Thymus (tissue), 11 donors: ENCODE measurements around the gene KCNN4. TPM values are rescaled to one million over a fixed set of nuclear protein-coding genes. Genes with fewer than 3 reads are reported as not detected.
"Not testable (repeated sequence)": the region's sequence is repeated elsewhere in the genome, so short reads cannot be mapped to it uniquely, and the experiment has no call there.

ENCODE experiments used
- DNase-seq, 9 donors: peaks; one replicate each; pipeline ENCODE4 v3.0.0-alpha.2; 2013; ENCODE audit warnings: low spot score in 9 of 9, low read depth in 6 of 9, missing footprints in 1 of 9
- H3K27ac ChIP-seq, 2 donors: one replicate each; pipeline ENCODE4 v1.5.1; 2013; ENCODE audit warnings: control low read depth in 1 of 2, low read depth in 1 of 2, low read length in 1 of 2, mild to moderate bottlenecking in 1 of 2, moderate library complexity in 1 of 2
- H3K27me3 ChIP-seq, 2 donors: one replicate each; pipeline ENCODE4 v1.5.1; 2013; ENCODE audit warnings: low read length in 1 of 2; ENCODE audit not compliant: control insufficient read depth in 2 of 2, insufficient read depth in 1 of 2
- H3K36me3 ChIP-seq, 2 donors: one replicate each; pipeline ENCODE4 v1.5.1; 2013; ENCODE audit warnings: low read length in 1 of 2, mild to moderate bottlenecking in 1 of 2, moderate library complexity in 1 of 2; ENCODE audit not compliant: control insufficient read depth in 2 of 2, insufficient read depth in 2 of 2
- H3K4me1 ChIP-seq, 2 donors: one replicate each; pipeline ENCODE4 v1.5.1; 2013; ENCODE audit warnings: low read length in 2 of 2; ENCODE audit not compliant: control insufficient read depth in 2 of 2, insufficient read depth in 2 of 2
- H3K4me3 ChIP-seq, 2 donors: one replicate each; pipeline ENCODE4 v1.5.1; 2013; ENCODE audit warnings: low read length in 2 of 2, control low read depth in 1 of 2, mild to moderate bottlenecking in 1 of 2
- H3K9me3 ChIP-seq, 2 donors: one replicate each; pipeline ENCODE4 v1.5.1; 2013; ENCODE audit warnings: low read length in 1 of 2, mild to moderate bottlenecking in 1 of 2; ENCODE audit not compliant: control insufficient read depth in 2 of 2, insufficient read depth in 1 of 2
- WGBS: extraction: QIAGEN DNeasy Blood & Tissue Kit; methylation state at CpG from one replicate; pipeline ENCODE4 v1.1.7; 2013; 5-methylcytosine and 5-hydroxymethylcytosine counted together
- polyA plus RNA-seq: library from polyadenylated mRNA; stranded (reverse); fragments of 200-250 nt; gene quantifications from one replicate; pipeline ENCODE4 v1.2.3, GENCODE V29; 2013
- total RNA-seq: library from RNA; stranded (reverse); fragments of 120-200 nt; gene quantifications from one replicate; pipeline ENCODE4 v1.2.4, GENCODE V29; 2013
- donor health status: healthy.

Gene KCNN4
- total and polyA plus RNA-seq, 2 donors, result 8.7 to 22.9 TPM

DNA sequence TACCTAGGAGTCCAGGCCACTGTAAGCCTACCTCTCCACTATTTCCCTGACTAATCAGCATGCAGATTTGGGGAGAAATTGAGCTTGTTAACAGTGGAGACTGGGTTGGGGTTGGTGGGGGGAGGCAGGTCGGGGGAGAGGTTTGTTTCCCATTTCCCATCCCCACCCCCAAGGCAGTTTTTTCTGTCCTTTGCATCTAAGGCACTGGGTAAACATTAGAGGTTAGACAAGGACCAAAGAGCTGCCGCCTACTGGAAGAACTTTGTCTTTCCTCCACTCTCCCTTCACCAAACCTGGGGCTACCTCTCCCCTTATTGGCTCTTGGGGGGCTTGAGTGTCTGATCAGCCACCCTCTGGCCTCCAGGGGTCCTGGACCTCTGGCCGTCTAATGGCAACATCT is 953 bp downstream of the KCNN4 start:
- Histone ChIP-seq H3K9me3 (no peaks in the 10 kb centered on the region), H3K27ac (peak overlapping the region; percentile 11 to 94), H3K27me3 (no peaks in the 10 kb centered on the region), H3K36me3 (no peaks in the 10 kb centered on the region), H3K4me3 (peak overlapping the region; percentile 53 to 62), H3K4me1 (peaks cover 45 to 81% of the 10 kb centered on the region in 2 donors)
- DNase-seq, result peak in 1 of 9 donors; percentile 68
- 8% methylated on average over 3 of the region's 3 CpGs for WGBS

- H3K36me3 ChIP-seq, result peaks cover 0 to 3% of the 10 kb centered on the region in 2 donors
- H3K9me3 ChIP-seq, result no peaks in the 10 kb centered on the region
- no peak for DNase-seq
- 30% methylated on average over 16 of the region's 16 CpGs for WGBS
- H3K27ac ChIP-seq, result peak overlapping the region; percentile 64 to 94
- H3K27me3 ChIP-seq, result no peaks in the 10 kb centered on the region
- peaks cover 40 to 76% of the 10 kb centered on the region in 2 donors for H3K4me1 ChIP-seq
- peak overlapping the region; percentile 53 to 62 for H3K4me3 ChIP-seq
Observed at GRCh38 chr19:43779147-43779819, 1.5 kb downstream of the KCNN4 start.

GRCh38 chr19:43778651-43779050 is 2.1 kb downstream of the KCNN4 start:
- peaks cover 37 to 71% of the 10 kb centered on the region in 2 donors for H3K4me1 ChIP-seq
- H3K27me3 ChIP-seq, result peaks cover 0 to 4% of the 10 kb centered on the region in 2 donors
- WGBS, result 43% methylated on average over 1 of the region's 1 CpG
- no peaks in the 10 kb centered on the region for H3K9me3 ChIP-seq
- peaks cover 0 to 9% of the 10 kb centered on the region in 2 donors for H3K36me3 ChIP-seq
- peak overlapping the region in 1 of 2 donors; percentile 62 for H3K4me3 ChIP-seq
- DNase-seq, result peak in 1 of 9 donors; percentile 65
- peak overlapping the region; percentile 64 to 94 for H3K27ac ChIP-seq

GRCh38 chr19:43777163-43777695 is 3.5 kb downstream of the KCNN4 start:
- under 1% methylated on average over 4 of the region's 4 CpGs for WGBS
- Histone ChIP-seq H3K9me3 (no peaks in the 10 kb centered on the region), H3K27ac (peak overlapping the region; percentile 93 to 94), H3K36me3 (peaks cover 0 to 22% of the 10 kb centered on the region in 2 donors), H3K4me3 (peak overlapping the region; percentile 16 to 28), H3K27me3 (peaks cover 0 to 4% of the 10 kb centered on the region in 2 donors), H3K4me1 (peaks cover 35 to 66% of the 10 kb centered on the region in 2 donors)
- DNase-seq, result peak; percentile 74 to 95 (median 86)

DNA sequence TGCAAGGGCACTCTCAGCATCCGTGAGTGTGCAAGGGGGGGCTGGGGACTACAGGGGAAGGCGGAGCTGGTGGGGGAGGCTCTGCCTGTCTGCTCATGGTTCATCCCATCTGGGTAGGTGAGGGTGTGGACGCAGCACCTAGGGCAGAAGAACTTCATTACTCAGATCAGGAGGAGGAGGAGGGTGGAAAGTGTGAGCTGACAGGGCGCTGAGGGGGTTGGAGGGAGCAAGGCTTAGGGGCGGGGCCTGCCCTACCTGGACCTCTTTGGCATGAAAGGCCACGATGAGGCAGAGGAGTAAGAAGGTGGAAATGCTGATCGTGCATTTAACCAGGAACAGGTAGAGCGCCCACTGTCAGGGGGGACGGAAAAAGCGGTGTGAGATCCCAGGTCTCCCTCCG is 4.5 kb downstream of the KCNN4 start:
- H3K27ac ChIP-seq, result peak overlapping the region; percentile 46 to 94
- peaks cover 0 to 27% of the 10 kb centered on the region in 2 donors for H3K36me3 ChIP-seq
- peaks cover 35 to 58% of the 10 kb centered on the region in 2 donors for H3K4me1 ChIP-seq
- H3K9me3 ChIP-seq, result no peaks in the 10 kb centered on the region
- WGBS, result 83% methylated on average over 11 of the region's 11 CpGs
- H3K4me3 ChIP-seq, result no peak overlapping the region
- peaks cover 0 to 4% of the 10 kb centered on the region in 2 donors for H3K27me3 ChIP-seq
- no peak for DNase-seq

GRCh38 chr19:43775299-43775890 is 5.4 kb downstream of the KCNN4 start:
- Histone ChIP-seq H3K4me1 (peaks cover 29 to 50% of the 10 kb centered on the region in 2 donors), H3K27me3 (peaks cover 0 to 4% of the 10 kb centered on the region in 2 donors), H3K36me3 (peaks cover 5 to 30% of the 10 kb centered on the region in 2 donors), H3K9me3 (no peaks in the 10 kb centered on the region), H3K4me3 (no peak overlapping the region), H3K27ac (no peak overlapping the region)
- WGBS, result 98% methylated on average over 7 of the region's 7 CpGs
- DNase-seq, result no peak

GRCh38 chr19:43774940-43775258 is 5.9 kb downstream of the KCNN4 start:
- H3K27me3 ChIP-seq, H3K27ac ChIP-seq, H3K4me3 ChIP-seq, H3K9me3 ChIP-seq, DNase-seq: not testable (repeated sequence)
- peaks cover 5 to 34% of the 10 kb centered on the region in 2 donors for H3K36me3 ChIP-seq
- peaks cover 27 to 45% of the 10 kb centered on the region in 2 donors for H3K4me1 ChIP-seq
- 95% methylated on average over 11 of the region's 11 CpGs for WGBS

DNA sequence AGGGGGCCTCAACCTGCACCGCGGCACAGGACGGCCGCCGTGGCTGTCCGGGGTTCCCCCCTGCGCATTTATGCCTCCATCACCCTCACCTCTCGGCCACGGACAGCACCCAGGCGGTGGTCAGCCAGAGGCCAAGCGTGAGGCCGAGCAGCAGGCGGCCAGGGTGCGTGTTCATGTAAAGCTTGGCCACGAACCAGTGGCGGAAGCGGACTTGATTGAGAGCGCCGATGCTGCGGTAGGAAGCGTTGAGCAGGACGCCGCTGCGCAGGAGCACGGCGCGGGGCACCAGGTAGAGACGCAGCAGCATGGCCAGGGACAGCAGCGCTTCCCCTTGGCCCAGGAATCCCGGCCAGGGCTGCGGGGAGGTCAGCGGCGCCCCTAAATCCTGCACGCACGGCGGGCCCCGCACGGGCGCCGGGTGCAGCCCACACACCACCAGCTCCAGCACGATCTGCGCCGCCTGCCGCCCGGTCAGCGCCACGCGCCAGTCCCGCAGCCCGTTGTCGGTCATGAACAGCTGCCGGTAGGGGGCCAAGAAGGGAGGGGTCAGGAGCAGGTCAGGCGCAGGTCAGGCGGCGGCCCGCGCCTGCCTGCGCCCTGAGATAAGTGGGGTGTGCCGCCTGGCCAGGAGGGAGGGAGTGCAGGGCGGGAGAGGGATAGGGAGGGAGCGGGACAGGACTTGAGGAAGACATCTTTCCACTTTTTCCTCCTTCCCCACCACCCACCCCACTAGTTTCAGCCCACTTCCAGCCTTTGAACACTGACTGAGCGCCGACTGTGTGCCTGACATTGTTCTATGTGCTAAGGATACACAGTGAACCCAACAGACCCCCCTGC is 6.5 kb downstream of the KCNN4 start:
- H3K4me1 ChIP-seq, result peaks cover 22 to 39% of the 10 kb centered on the region in 2 donors
- H3K27ac ChIP-seq, result no peak overlapping the region
- H3K36me3 ChIP-seq, result peaks cover 8 to 40% of the 10 kb centered on the region in 2 donors
- WGBS, result 92% methylated on average over 63 of the region's 63 CpGs
- no peak overlapping the region for H3K4me3 ChIP-seq
- no peak for DNase-seq
- no peaks in the 10 kb centered on the region for H3K9me3 ChIP-seq
- H3K27me3 ChIP-seq, result peaks cover 0 to 4% of the 10 kb centered on the region in 2 donors
